H1 (cell line): ENCODE data around the gene KLHL41. TPM values are rescaled to one million over a fixed set of nuclear protein-coding genes. Genes with fewer than 3 reads are reported as not detected.

Experiments used
- CTCF ChIA-PET: fragments of 300-600 bp; sonication (Branson Sonifier 250); formaldehyde crosslinking; loops from one replicate; lab custom pipeline; 2021; ENCODE audit not compliant: partially characterized antibody; lab: Charles Lee
- POLR2A ChIA-PET: fragments of 300-600 bp; sonication (Branson Sonifier 250); formaldehyde crosslinking; loops from one replicate; lab custom pipeline; 2021; ENCODE audit warnings: inconsistent platforms; ENCODE audit not compliant: partially characterized antibody; lab: Charles Lee
- DNase-seq, 2 experiments: peaks; one replicate each; pipeline versions ENCODE4 v3.0.0 to v3.0.0-alpha.2; 2010 to 2022; ENCODE audit warnings: low spot score in 2 of 2, low read depth in 1 of 2, mixed read lengths in 1 of 2
- FAIRE-seq: peaks from 2 replicates; lab custom pipeline; 2011; peaks lifted over from hg19 to GRCh38; lab: Jason Lieb, UNC
- H2AFZ ChIP-seq: 2 replicates; pipeline ENCODE4 v1.8.1; 2012; ENCODE audit warnings: low read length, inconsistent platforms
- H2AK5ac ChIP-seq: 2 replicates; pipeline ENCODE4 v1.6.1; 2013; ENCODE audit warnings: low read depth, low read length
- H2BK120ac ChIP-seq: replicated peaks from 2 replicates; pipeline ENCODE3; 2013; ENCODE audit warnings: low read depth, low read length, inconsistent platforms
- H2BK12ac ChIP-seq: 2 replicates; pipeline ENCODE4 v1.6.1; 2013; ENCODE audit warnings: low read depth, low read length
- H2BK15ac ChIP-seq: 2 replicates; pipeline ENCODE4 v1.6.1; 2013; ENCODE audit warnings: low read length
- H2BK20ac ChIP-seq: 2 replicates; pipeline ENCODE4 v1.6.1; 2013; ENCODE audit warnings: low read length
- H2BK5ac ChIP-seq: 2 replicates; pipeline ENCODE4 v1.6.1; 2013; ENCODE audit warnings: low read depth, low read length
- H3K14ac ChIP-seq: 2 replicates; pipeline ENCODE4 v1.6.1; 2013; ENCODE audit warnings: inconsistent platforms; ENCODE audit not compliant: insufficient read length
- H3K18ac ChIP-seq: 2 replicates; pipeline ENCODE4 v1.6.1; 2013; ENCODE audit warnings: low read length; ENCODE audit errors: extremely low read depth
- H3K23ac ChIP-seq: 2 replicates; pipeline ENCODE4 v1.6.1; 2013; ENCODE audit warnings: inconsistent platforms; ENCODE audit not compliant: insufficient read length
- H3K23me2 ChIP-seq: 2 replicates; pipeline ENCODE4 v1.6.1; 2013; ENCODE audit warnings: low read depth, low read length
- H3K27ac ChIP-seq: 2 replicates; pipeline ENCODE4 v1.6.1; 2011; ENCODE audit warnings: low read depth, low read length, inconsistent platforms
- H3K27me3 ChIP-seq, 4 experiments: replicated peaks in 1 of 4; 1 replicate in 1 of 4; 2 replicates in 3 of 4; pipeline versions ENCODE4 v1.6.1 to v1.8.1; 2011 to 2013; ENCODE audit warnings: low read length in 3 of 4, mild to moderate bottlenecking in 3 of 4, inconsistent platforms in 2 of 4, mixed read lengths in 2 of 4, moderate library complexity in 1 of 4; ENCODE audit not compliant: control insufficient read depth in 3 of 4, insufficient read depth in 3 of 4; ENCODE audit errors: extremely low read depth in 1 of 4
- H3K36me3 ChIP-seq, 4 experiments: 2 replicates each; pipeline versions ENCODE4 v1.6.1 to v1.8.1; 2011 to 2013; ENCODE audit warnings: mild to moderate bottlenecking in 4 of 4, low read length in 3 of 4, moderate library complexity in 2 of 4, control low read depth in 1 of 4, inconsistent platforms in 1 of 4; ENCODE audit not compliant: insufficient read depth in 4 of 4, control insufficient read depth in 2 of 4
- H3K4ac ChIP-seq: replicated peaks from 2 replicates; pipeline ENCODE3; 2013; ENCODE audit warnings: low read length, low read depth, mixed read lengths, inconsistent platforms; ENCODE audit not compliant: insufficient read length
- H3K4me1 ChIP-seq, 4 experiments: replicated peaks in 1 of 4; 1 replicate in 1 of 4; 2 replicates in 3 of 4; pipeline versions ENCODE4 v1.6.1 to v1.8.1; 2011 to 2013; ENCODE audit warnings: low read length in 3 of 4, inconsistent platforms in 2 of 4, mixed read lengths in 1 of 4; ENCODE audit not compliant: insufficient read depth in 4 of 4, control insufficient read depth in 3 of 4
- H3K4me2 ChIP-seq, 2 experiments: 2 replicates each; pipeline versions ENCODE4 v1.6.1 to v1.8.1; 2011 to 2013; ENCODE audit warnings: low read depth in 2 of 2, low read length in 2 of 2, control low read depth in 1 of 2, inconsistent platforms in 1 of 2, mild to moderate bottlenecking in 1 of 2; ENCODE audit not compliant: insufficient read depth in 1 of 2
- H3K4me3 ChIP-seq, 4 experiments: fragments of 200-600, 300-600 bp in 1 of 4; sonication (generic), shearing (Covaris generic), sonication (Bioruptor Twin) in 1 of 4; 2 replicates each; pipeline versions ENCODE4 v1.5.1 to v1.8.1; 2011 to 2016; ENCODE audit warnings: low read length in 4 of 4, low read depth in 3 of 4, control low read depth in 2 of 4, inconsistent platforms in 2 of 4, mild to moderate bottlenecking in 2 of 4, mixed read lengths in 1 of 4, moderate library complexity in 1 of 4; ENCODE audit not compliant: insufficient read depth in 2 of 4; ENCODE audit errors: extremely low read depth in 1 of 4
- H3K56ac ChIP-seq: replicated peaks from 2 replicates; pipeline ENCODE3; 2013; ENCODE audit warnings: low read depth, mild to moderate bottlenecking, mixed read lengths, low read length, inconsistent platforms; ENCODE audit not compliant: insufficient read length
- H3K79me1 ChIP-seq: 2 replicates; pipeline ENCODE4 v1.6.1; 2013; ENCODE audit warnings: low read depth, low read length, control low read depth
- H3K79me2 ChIP-seq, 2 experiments: 2 replicates each; pipeline versions ENCODE4 v1.6.1 to v1.8.1; 2012 to 2013; ENCODE audit warnings: low read length in 2 of 2, mild to moderate bottlenecking in 2 of 2, inconsistent platforms in 1 of 2; ENCODE audit not compliant: insufficient read depth in 2 of 2, control insufficient read depth in 1 of 2
- H3K9ac ChIP-seq, 4 experiments: replicated peaks in 1 of 4; 1 replicate in 1 of 4; 2 replicates in 3 of 4; pipeline versions ENCODE4 v1.6.1 to v1.8.1; 2011 to 2013; ENCODE audit warnings: low read depth in 3 of 4, low read length in 3 of 4, control low read depth in 2 of 4, mild to moderate bottlenecking in 2 of 4, moderate library complexity in 2 of 4, inconsistent platforms in 1 of 4; ENCODE audit errors: extremely low read depth in 1 of 4
- H3K9me3 ChIP-seq, 2 experiments: 2 replicates each; pipeline versions ENCODE4 v1.6.1 to v1.8.1; 2012 to 2013; ENCODE audit warnings: mild to moderate bottlenecking in 2 of 2, moderate library complexity in 2 of 2, control low read depth in 1 of 2, inconsistent platforms in 1 of 2, low read depth in 1 of 2, low read length in 1 of 2, mixed read lengths in 1 of 2; ENCODE audit not compliant: insufficient read depth in 2 of 2
- H4K20me1 ChIP-seq, 2 experiments: replicated peaks in 1 of 2; 2 replicates each; pipeline versions ENCODE3 to v1.8.1; 2011 to 2013; ENCODE audit warnings: inconsistent platforms in 2 of 2, low read length in 2 of 2, mild to moderate bottlenecking in 1 of 2; ENCODE audit not compliant: insufficient read depth in 2 of 2, control insufficient read depth in 1 of 2
- H4K5ac ChIP-seq: 2 replicates; pipeline ENCODE4 v1.6.1; 2013; ENCODE audit warnings: low read length, low read depth, mixed read lengths, inconsistent platforms; ENCODE audit not compliant: insufficient read length
- H4K8ac ChIP-seq: 2 replicates; pipeline ENCODE4 v1.8.0; 2013; ENCODE audit warnings: mild to moderate bottlenecking, moderate library complexity, low read length, inconsistent platforms; ENCODE audit not compliant: insufficient read depth; ENCODE audit errors: extremely low read depth
- H4K91ac ChIP-seq: replicated peaks from 2 replicates; pipeline ENCODE3; 2013; ENCODE audit warnings: low read length, mixed read lengths, inconsistent platforms; ENCODE audit not compliant: insufficient read length
- ASH2L ChIP-seq: fragments of 200-600, 300-600 bp; sonication (generic); IDR thresholded peaks from one replicate; pipeline ENCODE4 v1.7.1; 2017; ENCODE audit warnings: low read length
- EGR1 ChIP-seq: IDR thresholded peaks from 2 replicates; pipeline ENCODE4 v1.6.1; 2011; ENCODE audit warnings: low read depth, low read length, borderline replicate concordance
- JUN ChIP-seq: IDR thresholded peaks from 2 replicates; pipeline ENCODE4 v1.6.1; 2011; ENCODE audit warnings: low read depth, mild to moderate bottlenecking, improper control_type of control experiment, low read length
- KDM4A ChIP-seq: IDR thresholded peaks from one replicate; pipeline ENCODE4 v1.7.1; 2012; ENCODE audit warnings: low read depth, mild to moderate bottlenecking, moderate library complexity, low read length, inconsistent platforms; ENCODE audit not compliant: severe bottlenecking
- RXRA ChIP-seq: IDR thresholded peaks from 2 replicates; pipeline ENCODE4 v1.6.1; 2011; ENCODE audit warnings: low read depth, mild to moderate bottlenecking, low read length, moderate library complexity; ENCODE audit not compliant: insufficient read depth
- SRF ChIP-seq: IDR thresholded peaks from 2 replicates; pipeline ENCODE4 v1.6.1; 2011; ENCODE audit warnings: mild to moderate bottlenecking, low read depth, low read length, moderate library complexity
- TBP ChIP-seq: IDR thresholded peaks from 2 replicates; pipeline ENCODE4 v1.6.1; 2011; ENCODE audit warnings: low read depth, low read length, improper control_type of control experiment
- YY1 ChIP-seq: IDR thresholded peaks from 2 replicates; pipeline ENCODE4 v1.6.1; 2011; ENCODE audit warnings: low read depth, mild to moderate bottlenecking, low read length
- ZNF274 ChIP-seq: IDR thresholded peaks from 2 replicates; pipeline ENCODE4 v1.7.0; 2012; ENCODE audit warnings: low read length, borderline replicate concordance; ENCODE audit errors: extremely low read depth
- polyA plus RNA-seq, 7 experiments: library from polyadenylated mRNA; depleted of rRNA in 3 of 7; stranded (reverse) in 5 of 7; unstranded in 2 of 7; fragments of >200 nt in 5 of 7; fragments of 200-250 nt in 2 of 7; gene quantifications; 1 replicate in 5 of 7; 2 replicates in 1 of 7; 4 replicates in 1 of 7; pipeline versions ENCODE4 v1.2.1 to v1.2.3, GENCODE V29; 2011 to 2013; ENCODE audit warnings: missing spikeins in 2 of 7, mixed read lengths in 2 of 7
- total RNA-seq: library from RNA; stranded (reverse); fragmentation: NEBNext Ultra II Directional; extraction: Animal tissue kit (Norgen Biotek cat#: 25700); gene quantifications from 2 replicates; pipeline ENCODE4 v1.2.1, GENCODE V29; 2021
- TF ChIP-seq, protein P1 (sequence below): IDR thresholded peaks from 2 replicates; pipeline ENCODE4 v1.6.1; 2011; ENCODE audit warnings: low read depth, mild to moderate bottlenecking, low read length; ENCODE audit not compliant: insufficient read depth
- TF ChIP-seq, protein P2 (sequence below): IDR thresholded peaks from 2 replicates; pipeline ENCODE4 v1.6.1; 2012; ENCODE audit warnings: inconsistent platforms

Gene KLHL41
- total and polyA plus RNA-seq, 2 of the 8 experiments (the other 6 are each of a cell fraction or from before 2014, with no cell fraction given) = not detected

DNA sequence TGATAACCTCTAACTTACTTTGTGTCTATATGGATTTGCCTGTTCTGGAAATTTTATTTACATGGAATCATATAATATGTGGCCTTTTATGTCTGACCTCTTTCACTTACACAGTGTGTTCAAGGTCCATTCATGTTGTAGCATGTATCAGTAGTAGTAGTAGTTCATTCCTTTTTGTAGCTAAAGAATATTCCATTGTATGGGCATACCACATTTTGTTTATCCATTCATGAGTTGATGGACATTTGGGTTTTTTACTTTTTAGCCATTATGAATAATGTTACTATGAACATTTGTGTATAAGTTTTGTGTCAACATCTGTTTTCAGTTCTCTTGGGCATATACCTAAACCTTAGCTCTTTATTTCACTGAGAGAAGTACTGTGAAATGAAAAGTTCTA is 18.7 kb upstream of the KLHL41 start:
- CTCF ChIA-PET = interaction anchor here (1.1 kb wide), 1 partner anchor 47 kb away, joined by 3 read pairs; no protein-coding TSS in a partner anchor
- no peak overlapping the region for H3K18ac ChIP-seq
- H3K79me1 ChIP-seq = no peaks in the 10 kb centered on the region
- H2AK5ac ChIP-seq = no peak overlapping the region
- no peak overlapping the region for H2BK20ac ChIP-seq
- H4K8ac ChIP-seq = no peak overlapping the region
- H3K27me3 ChIP-seq = no peaks in the 10 kb centered on the region
- H3K23me2 ChIP-seq = no peaks in the 10 kb centered on the region
- no peak overlapping the region for H4K91ac ChIP-seq
- H3K27ac ChIP-seq = no peak overlapping the region
- no peak overlapping the region for H3K23ac ChIP-seq
- no peak overlapping the region for H3K56ac ChIP-seq
- no peak for DNase-seq
- no peak overlapping the region for H4K5ac ChIP-seq
- FAIRE-seq = no peak
- no peak overlapping the region for H3K4me2 ChIP-seq
- no peaks in the 10 kb centered on the region for H4K20me1 ChIP-seq
- H3K4me1 ChIP-seq = no peaks in the 10 kb centered on the region
- H2BK15ac ChIP-seq = no peak overlapping the region
- TF ChIP-seq ZNF274 = no peak
- no peak for TF ChIP-seq KDM4A
- no peak for TF ChIP-seq YY1
- TF ChIP-seq, protein P1, sequence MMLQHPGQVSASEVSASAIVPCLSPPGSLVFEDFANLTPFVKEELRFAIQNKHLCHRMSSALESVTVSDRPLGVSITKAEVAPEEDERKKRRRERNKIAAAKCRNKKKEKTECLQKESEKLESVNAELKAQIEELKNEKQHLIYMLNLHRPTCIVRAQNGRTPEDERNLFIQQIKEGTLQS = no peak
- no peak for TF ChIP-seq JUN
- no peak for TF ChIP-seq ASH2L
- TF ChIP-seq, protein P2, sequence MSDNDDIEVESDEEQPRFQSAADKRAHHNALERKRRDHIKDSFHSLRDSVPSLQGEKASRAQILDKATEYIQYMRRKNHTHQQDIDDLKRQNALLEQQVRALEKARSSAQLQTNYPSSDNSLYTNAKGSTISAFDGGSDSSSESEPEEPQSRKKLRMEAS = no peak
- TF ChIP-seq TBP = no peak
- TF ChIP-seq SRF = no peak
- TF ChIP-seq RXRA = no peak
- no peak for TF ChIP-seq EGR1
- TF ChIP-seq, all 59 proteins: peak for 0
- no peaks in the 10 kb centered on the region for H3K36me3 ChIP-seq
- H2BK12ac ChIP-seq = no peak overlapping the region
- POLR2A ChIA-PET = no interaction called here
- H3K4me3 ChIP-seq = no peak overlapping the region
- H2BK5ac ChIP-seq = no peak overlapping the region
- H2BK120ac ChIP-seq = no peak overlapping the region
- no peak overlapping the region for H2AFZ ChIP-seq
- no peaks in the 10 kb centered on the region for H3K79me2 ChIP-seq
- H3K9ac ChIP-seq = no peak overlapping the region
- no peak overlapping the region for H3K4ac ChIP-seq
- peaks cover 2 to 4% of the 10 kb centered on the region in 2 experiments; a peak in 1 of 4 replicates for H3K9me3 ChIP-seq
- no peak overlapping the region for H3K14ac ChIP-seq
